KBM-7 (cell line): ENCODE results near the gene WDR41.
A peak's percentile ranks its signal among the peaks of the same experiment; 100 is the strongest.

Source experiments
- DNase-seq: peaks from one replicate; pipeline ENCODE4 v3.0.0-alpha.2; 2015
- in situ Hi-C: fragments of 300-500 bp; cut with MboI; formaldehyde crosslinking; loops from 2 replicates; pipeline ENCODE4 v1.14.3; 2020; ENCODE audit warnings: low sequenced_read_pairs, low pct_unique_long_range_greater_than_20kb, mixed read lengths

The WDR41 gene

DNA sequence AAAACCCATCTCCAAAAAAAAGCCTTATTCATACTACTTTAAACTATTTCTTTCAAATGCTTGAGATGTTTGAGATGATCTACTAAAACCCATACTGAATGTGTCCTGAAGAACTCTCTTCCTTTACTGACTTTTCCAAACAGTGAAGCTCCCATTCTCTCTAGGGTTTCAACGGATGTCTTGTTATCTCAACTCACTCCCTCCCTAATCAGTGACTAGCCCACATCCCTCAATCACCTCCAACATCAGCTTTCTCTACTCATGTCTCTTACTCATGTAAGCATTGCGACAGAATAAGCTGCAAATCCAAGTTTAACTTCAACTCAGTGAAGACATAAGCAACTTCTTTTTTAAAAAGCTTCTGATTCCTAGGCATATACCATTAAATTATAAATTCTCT, 42.1 kb downstream of the WDR41 start:
- in situ Hi-C loops = no loop called here
- peak; percentile 7 for DNase-seq

- DNase-seq = peak; percentile 73
- in situ Hi-C loops = no loop called here
Observed at GRCh38 chr5:77449277-77449676, 42.8 kb downstream of the WDR41 start.

DNA sequence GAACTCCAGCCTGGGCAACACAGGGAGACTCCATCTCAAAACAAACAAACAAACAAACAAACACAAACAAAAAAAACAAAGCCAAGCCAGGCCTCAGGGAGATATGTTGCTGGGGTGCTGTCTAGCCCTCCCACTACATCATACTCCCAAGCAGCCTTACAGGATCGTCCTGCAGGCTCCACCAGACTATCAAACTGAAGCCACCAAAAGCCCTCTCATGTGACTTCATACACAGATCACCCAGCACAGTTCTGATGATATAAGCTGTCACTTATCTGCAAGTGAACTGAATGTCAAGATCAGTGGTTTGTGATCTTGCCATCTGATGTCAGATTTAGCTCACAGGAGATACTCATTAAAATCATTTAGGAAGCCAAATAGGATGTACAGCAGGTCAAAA, 43.3 kb downstream of the WDR41 start:
- DNase-seq = no peak
- in situ Hi-C loops = no loop called here

- no peak for DNase-seq
- in situ Hi-C loops = no loop called here
Observed at GRCh38 chr5:77444356-77444755, 47.8 kb downstream of the WDR41 start.

GRCh38 chr5:77443670-77444069, 48.4 kb downstream of the WDR41 start:
- no peak for DNase-seq
- in situ Hi-C loops = no loop called here

DNA sequence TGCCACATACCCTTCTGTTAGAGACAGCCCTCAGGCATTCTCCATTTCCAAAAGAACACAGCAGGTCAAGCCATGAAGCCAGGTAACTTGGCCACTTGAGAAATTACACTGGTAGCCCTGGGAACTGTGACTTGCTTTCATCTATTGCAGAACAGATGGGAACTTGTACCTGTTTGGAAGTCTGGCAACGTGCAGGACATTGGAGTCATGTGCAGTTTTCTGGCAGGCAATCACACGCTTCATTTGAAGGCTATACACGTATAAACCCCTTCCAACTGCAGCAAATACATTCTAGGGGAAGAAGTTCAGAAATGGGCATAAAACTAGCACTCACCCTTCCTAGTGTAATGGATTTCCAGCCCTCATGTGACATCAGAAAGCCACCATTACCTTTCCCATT, 54.0 kb downstream of the WDR41 start:
- in situ Hi-C loops = no loop called here
- DNase-seq = no peak

DNA sequence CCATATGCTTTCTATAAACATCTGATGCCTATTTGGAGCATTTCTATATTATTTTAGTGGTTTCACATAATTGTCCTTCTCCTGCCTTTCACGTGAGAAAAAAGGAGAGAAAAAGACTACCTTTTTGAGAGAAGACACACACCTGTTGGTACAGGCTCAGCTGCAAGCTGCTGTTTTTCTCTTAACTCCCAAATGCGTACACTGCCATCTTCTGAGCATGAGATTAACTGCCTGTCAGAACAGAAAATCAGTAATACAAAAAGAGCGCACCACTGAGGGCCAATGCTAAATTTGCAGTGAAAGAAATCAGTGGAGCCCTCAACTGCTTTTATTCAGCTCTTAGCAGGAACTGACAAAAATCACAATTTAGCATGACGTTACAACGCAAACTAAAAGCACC, 54.9 kb downstream of the WDR41 start:
- peak; percentile 11 for DNase-seq
- in situ Hi-C loops = no loop called here

GRCh38 chr5:77431719-77432118, 60.4 kb downstream of the WDR41 start:
- DNase-seq = no peak
- in situ Hi-C loops = no loop called here

DNA sequence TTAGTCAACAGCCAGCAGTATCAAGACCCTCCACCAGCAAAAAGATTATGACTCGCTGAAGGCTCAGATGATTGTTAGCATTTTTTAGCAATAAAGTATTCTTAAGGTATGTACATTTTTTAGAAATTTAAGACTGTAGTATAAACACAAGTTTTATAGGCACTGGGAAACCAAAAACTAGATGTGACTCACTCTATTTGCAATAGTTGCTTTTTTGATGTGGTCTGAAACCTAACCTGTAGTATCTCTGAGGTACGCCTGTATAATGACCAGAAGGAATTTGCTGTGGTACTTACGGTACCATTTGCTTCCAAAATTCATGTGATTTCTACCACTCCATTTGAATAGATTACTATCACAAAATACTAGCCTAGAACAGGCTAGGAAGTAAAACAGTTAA, 60.8 kb downstream of the WDR41 start:
- in situ Hi-C loops = no loop called here
- DNase-seq = no peak

DNA sequence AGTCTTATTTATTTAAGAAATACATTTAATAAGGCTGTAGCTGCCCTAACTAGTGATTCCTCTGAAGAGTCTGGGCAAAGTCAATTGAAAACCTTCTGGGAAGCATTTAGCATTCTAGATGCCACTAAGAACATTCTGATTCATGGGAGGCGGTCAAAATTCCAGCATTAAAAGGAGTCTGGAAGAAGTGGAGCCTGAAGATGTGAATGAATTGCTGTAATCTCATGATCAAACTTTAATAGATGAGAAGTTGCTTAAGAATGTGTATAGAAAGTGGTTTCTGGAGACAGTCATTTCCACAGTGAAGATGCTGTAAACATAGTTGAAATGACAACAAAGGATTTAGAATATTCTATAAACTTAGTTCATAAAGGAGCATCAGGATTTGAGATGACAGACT, 61.4 kb downstream of the WDR41 start:
- in situ Hi-C loops = no loop called here
- no peak for DNase-seq

- no peak for DNase-seq
- in situ Hi-C loops = no loop called here
Observed at GRCh38 chr5:77428526-77428925, 63.6 kb downstream of the WDR41 start.

DNA sequence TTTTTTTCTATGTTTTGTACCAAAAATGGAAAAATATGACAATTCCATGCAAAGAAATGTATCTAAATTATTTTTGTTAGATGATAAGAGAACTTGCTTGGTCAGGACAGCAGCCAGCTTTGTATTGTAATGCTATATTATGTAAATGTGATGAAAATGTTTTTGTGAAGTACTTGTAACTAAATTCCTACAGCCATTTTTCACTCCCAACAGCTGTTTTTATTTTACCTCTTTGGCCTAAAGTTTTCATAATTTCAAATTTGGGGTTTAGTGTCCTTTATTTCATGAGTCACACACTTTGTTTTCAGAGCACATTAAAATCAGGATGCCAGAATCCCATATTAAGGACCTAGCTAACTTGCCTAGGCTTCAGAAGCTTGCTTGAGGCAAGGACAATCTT, 64.1 kb downstream of the WDR41 start:
- in situ Hi-C loops = no loop called here

GRCh38 chr5:77426670-77427069, 65.4 kb downstream of the WDR41 start:
- in situ Hi-C loops = no loop called here
- DNase-seq = no peak

More for the DNA sequence above, 64.1 kb downstream of the WDR41 start:
- DNase-seq = no peak

DNA sequence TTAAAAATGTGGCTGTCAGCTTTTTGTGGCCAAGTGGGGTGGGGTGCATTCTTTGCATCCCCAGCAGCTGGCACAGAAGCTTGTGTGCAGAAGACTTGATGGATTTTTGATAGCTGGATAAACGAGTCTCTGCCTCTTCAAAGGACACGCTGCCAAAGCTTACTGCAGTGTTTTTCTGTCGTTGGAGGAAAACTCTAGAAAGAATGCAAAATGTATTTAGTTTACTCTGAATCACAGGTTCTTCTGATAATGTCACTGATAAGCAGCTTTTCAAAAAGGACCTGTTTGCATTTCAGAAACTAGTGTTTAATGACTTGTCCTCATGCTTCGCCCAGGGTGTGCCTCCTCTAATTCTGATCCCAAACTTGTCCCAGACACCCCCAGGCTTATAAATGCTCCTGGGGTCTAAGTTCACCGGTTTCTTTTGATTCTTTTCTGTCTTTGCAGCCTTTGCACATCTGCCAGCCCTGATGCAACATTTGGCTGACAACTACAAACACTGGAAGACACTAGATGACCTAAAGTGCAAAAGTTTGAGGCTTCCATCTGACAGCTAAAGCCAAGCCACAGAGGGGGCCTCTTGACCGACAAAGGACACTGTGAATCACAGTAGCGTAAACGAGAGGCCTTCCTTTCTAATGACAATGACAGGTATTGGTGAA, 66.0 kb downstream of the WDR41 start:
- in situ Hi-C loops = no loop called here
- no peak for DNase-seq

GRCh38 chr5:77425420-77425819, 66.7 kb downstream of the WDR41 start:
- DNase-seq = no peak
- in situ Hi-C loops = no loop called here

GRCh38 chr5:77424921-77425320, 67.2 kb downstream of the WDR41 start:
- DNase-seq = no peak
- in situ Hi-C loops = no loop called here

DNA sequence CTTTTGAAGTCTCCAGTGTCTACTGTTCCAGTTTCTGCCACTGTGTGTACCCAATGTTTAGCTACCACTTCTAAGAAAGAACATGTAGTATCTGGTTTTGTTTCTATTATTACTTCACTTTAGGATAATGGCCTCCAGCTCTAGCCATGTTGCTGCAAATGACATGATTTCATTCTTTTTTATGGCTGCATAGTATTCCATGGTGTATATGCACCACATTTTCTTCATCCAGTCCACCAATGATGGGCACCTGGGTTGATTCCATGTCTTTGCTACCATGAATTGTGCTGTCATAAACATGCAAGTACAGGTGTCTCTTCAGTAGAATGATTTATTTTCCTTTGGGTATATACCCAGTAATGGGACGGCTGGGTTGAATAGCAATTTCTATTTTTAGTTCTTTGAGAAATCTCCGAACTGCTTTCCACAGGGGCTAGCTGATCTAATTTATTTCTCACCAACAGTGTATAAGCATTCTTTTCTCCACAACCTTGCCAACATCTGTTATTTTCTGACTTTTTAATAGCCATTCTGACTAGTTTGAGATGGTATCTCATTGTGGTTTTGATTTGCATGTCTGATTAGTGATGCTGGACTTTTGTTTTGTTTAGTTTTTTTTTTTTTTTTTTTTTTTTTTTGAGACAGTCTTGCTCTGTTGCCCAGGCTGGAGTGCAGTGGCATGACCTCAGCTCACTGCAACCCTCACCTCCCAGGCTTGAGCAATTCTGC, 68.9 kb downstream of the WDR41 start:
- in situ Hi-C loops = no loop called here
- no peak for DNase-seq

DNA sequence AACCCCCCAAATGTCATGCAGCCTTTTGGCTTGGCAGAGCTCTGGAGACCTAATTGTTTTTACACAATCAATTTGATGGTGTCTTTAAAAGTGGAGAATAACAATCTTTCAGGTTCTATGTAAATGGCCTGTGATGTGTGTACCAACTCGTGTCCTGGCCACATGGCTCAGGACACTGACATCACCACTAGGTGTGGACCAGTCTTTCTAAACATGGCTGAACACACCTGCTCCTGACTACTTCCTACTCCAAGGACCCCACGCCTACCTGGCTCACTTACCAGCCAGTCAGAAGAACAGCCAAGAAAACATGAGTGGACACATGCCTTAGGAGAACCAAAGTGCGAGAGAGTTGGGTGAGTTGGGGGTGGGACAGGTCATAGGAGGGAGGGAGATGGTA, 71.2 kb downstream of the WDR41 start:
- in situ Hi-C loops = no loop called here
- DNase-seq = no peak

DNA sequence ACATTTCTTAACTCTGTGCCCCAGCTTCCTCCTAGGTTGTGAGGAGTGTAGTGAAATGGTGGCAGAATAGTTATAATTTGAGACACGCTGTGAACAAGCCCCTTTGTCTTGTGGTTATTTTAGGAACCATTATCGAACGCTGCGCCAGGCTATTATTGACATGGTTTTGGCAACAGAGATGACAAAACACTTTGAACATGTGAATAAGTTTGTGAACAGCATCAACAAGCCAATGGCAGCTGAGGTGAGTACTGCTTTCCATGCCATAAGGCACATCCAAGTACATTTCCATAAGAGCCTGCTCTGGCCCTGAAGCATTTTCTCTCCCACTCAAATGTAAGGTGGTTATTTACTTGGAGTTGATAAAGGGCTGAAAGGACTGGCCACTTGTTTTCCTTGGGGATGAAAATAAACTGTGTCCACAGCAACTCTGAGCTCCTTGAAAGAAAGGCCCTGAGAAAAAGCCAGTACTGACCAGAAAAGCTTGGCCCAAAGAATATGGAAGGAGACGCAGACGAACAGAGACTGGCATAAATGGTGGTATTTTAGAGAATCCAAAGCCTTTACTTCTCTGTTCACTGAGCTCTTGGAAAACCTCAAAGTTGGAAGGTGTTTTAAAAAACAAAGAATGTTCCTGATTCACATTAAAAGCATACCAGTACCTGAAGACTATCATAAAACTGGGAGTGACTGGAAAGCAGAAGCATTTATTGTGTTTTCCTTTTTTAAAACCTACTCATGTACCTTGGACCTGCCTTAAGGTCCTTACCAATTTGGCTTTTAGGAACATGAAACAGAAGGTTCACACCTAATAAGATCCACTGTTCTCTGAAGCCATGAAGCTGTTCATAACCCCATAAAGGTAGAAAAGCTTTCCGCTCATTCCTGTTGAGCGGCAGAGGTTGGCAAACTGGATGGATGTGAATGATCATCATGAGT, 72.2 kb downstream of the WDR41 start:
- DNase-seq = no peak
- in situ Hi-C loops = no loop called here
